ENCODE results near the gene NDUFV3.
"Not testable (repeated sequence)": the region's sequence is repeated elsewhere in the genome, so short reads cannot be mapped to it uniquely, and the experiment has no call there.

Gene NDUFV3

GRCh38 chr21:42857216-42857615 lies 35.9 kb upstream of the NDUFV3 start:
- no peak for DNase-seq

- DNase-seq = no peak
Measured at GRCh38 chr21:42858185-42858847, 34.8 kb upstream of the NDUFV3 start.

- no peak for DNase-seq
Measured at GRCh38 chr21:42858957-42859890, 33.9 kb upstream of the NDUFV3 start.

- no peak for DNase-seq
Measured at GRCh38 chr21:42859891-42860230, 33.2 kb upstream of the NDUFV3 start.

- DNase-seq = no peak
Measured at GRCh38 chr21:42860345-42860744, 32.8 kb upstream of the NDUFV3 start.

GRCh38 chr21:42861311-42861847 lies 31.7 kb upstream of the NDUFV3 start:
- no peak for DNase-seq

GRCh38 chr21:42861848-42862400 lies 31.2 kb upstream of the NDUFV3 start:
- no peak for DNase-seq

GRCh38 chr21:42862774-42863503 lies 30.2 kb upstream of the NDUFV3 start:
- DNase-seq = no peak

- DNase-seq = no peak
Measured at GRCh38 chr21:42863504-42863870, 29.6 kb upstream of the NDUFV3 start.

- no peak for DNase-seq
Measured at GRCh38 chr21:42864286-42864685, 28.8 kb upstream of the NDUFV3 start.

- DNase-seq = no peak
Measured at GRCh38 chr21:42864815-42865775, 28.0 kb upstream of the NDUFV3 start.

GRCh38 chr21:42865776-42866160 lies 27.3 kb upstream of the NDUFV3 start:
- DNase-seq = no peak

- DNase-seq = no peak
Measured at GRCh38 chr21:42868196-42868595, 24.9 kb upstream of the NDUFV3 start.

GRCh38 chr21:42873096-42873495 lies 20.0 kb upstream of the NDUFV3 start:
- no peak for DNase-seq

- DNase-seq = not testable (repeated sequence)
Measured at GRCh38 chr21:42875811-42876210, 17.3 kb upstream of the NDUFV3 start.

GRCh38 chr21:42878678-42878992 lies 14.5 kb upstream of the NDUFV3 start:
- no peak for DNase-seq

GRCh38 chr21:42878993-42879787 lies 13.9 kb upstream of the NDUFV3 start, which contains the start of gene WDR4:
TSS of gene WDR4 (minus strand) at chr21:42879539. CDS start at chr21:42879495, 44 bp downstream.
- DNase-seq = peak; percentile 92

- DNase-seq = no peak
Measured at GRCh38 chr21:42880352-42880751, 12.8 kb upstream of the NDUFV3 start.

- no peak for DNase-seq
Measured at GRCh38 chr21:42883921-42884320, 9.2 kb upstream of the NDUFV3 start.

GRCh38 chr21:42887326-42887725 lies 5.8 kb upstream of the NDUFV3 start:
- no peak for DNase-seq

- DNase-seq = no peak
Measured at GRCh38 chr21:42892582-42892930, 553 bp upstream of the NDUFV3 start.
